K562 (cell line): ENCODE measurements around the gene ZEB2. TPM values are rescaled to one million over a fixed set of nuclear protein-coding genes. Genes with fewer than 3 reads are reported as not detected.

ENCODE experiments used
- ERF ChIP-seq: fragments of 450-650 bp; formaldehyde crosslinking; IDR thresholded peaks from 2 replicates; pipeline ENCODE4 v1.4.0; 2020; ENCODE audit warnings: mild to moderate bottlenecking, mixed read lengths
- FIP1L1 ChIP-seq: fragments of 200-400 bp; formaldehyde crosslinking; IDR thresholded peaks from 2 replicates; pipeline ENCODE4 v1.6.1; 2018; ENCODE audit warnings: mild to moderate bottlenecking, low read depth, low read length; ENCODE audit not compliant: poor library complexity, severe bottlenecking
- GATA2 ChIP-seq: sonication (generic); formaldehyde crosslinking; IDR thresholded peaks from 2 replicates; pipeline ENCODE4 v1.4.0; 2020; ENCODE audit warnings: mild to moderate bottlenecking, missing genetic modification reagents
- MAFK ChIP-seq: IDR thresholded peaks from 2 replicates; pipeline ENCODE4 v1.6.1; 2011; ENCODE audit warnings: low read length, improper control_type of control experiment
- MIER1 ChIP-seq: fragments of 450-650 bp; IDR thresholded peaks from 2 replicates; pipeline ENCODE4 v1.6.1; 2016; ENCODE audit warnings: antibody characterized with exemption, mild to moderate bottlenecking, low read depth
- MLLT1 ChIP-seq, 2 experiments: fragments of 450-650 bp; IDR thresholded peaks; 2 replicates each; pipeline ENCODE4 v1.6.1; 2016
- MTA1 ChIP-seq: fragments of 450-650 bp; IDR thresholded peaks from 2 replicates; pipeline ENCODE4 v1.6.1; 2017; ENCODE audit warnings: borderline replicate concordance
- POLR2AphosphoS5 ChIP-seq: IDR thresholded peaks from 2 replicates; pipeline ENCODE4 v1.6.1; 2011; ENCODE audit warnings: mild to moderate bottlenecking, low read depth, low read length, moderate library complexity; ENCODE audit not compliant: control insufficient read depth, insufficient read depth
- POLR2B ChIP-seq: fragments of 450-650 bp; IDR thresholded peaks from 2 replicates; pipeline ENCODE4 v1.6.1; 2018; ENCODE audit warnings: low read depth; ENCODE audit not compliant: partially characterized antibody
- RBM22 ChIP-seq: fragments of 200-400 bp; formaldehyde crosslinking; IDR thresholded peaks from 2 replicates; pipeline ENCODE4 v1.6.1; 2018; ENCODE audit warnings: low read length, low read depth; ENCODE audit not compliant: poor library complexity, severe bottlenecking
- SLC30A9 ChIP-seq: fragments of 250-450 bp; sonication (Bioruptor Pico); IDR thresholded peaks from 2 replicates; pipeline ENCODE4 v1.8.0; 2022; ENCODE audit warnings: mild to moderate bottlenecking, moderate library complexity
- THRB ChIP-seq: fragments of 450-650 bp; formaldehyde crosslinking; conservative IDR thresholded peaks from 2 replicates; pipeline ENCODE4 v1.4.0; 2022; ENCODE audit warnings: mild to moderate bottlenecking, missing genetic modification characterization
- WHSC1 ChIP-seq: IDR thresholded peaks from one replicate; pipeline ENCODE4 v1.6.1; 2012; ENCODE audit warnings: low read length, control low read depth, inconsistent platforms
- ZBTB8A ChIP-seq: fragments of 450-650 bp; IDR thresholded peaks from 2 replicates; pipeline ENCODE4 v1.6.1; 2018; ENCODE audit warnings: mild to moderate bottlenecking, moderate library complexity; ENCODE audit not compliant: partially characterized antibody
- ZKSCAN8 ChIP-seq: fragments of 200-800 bp; sonication (Bioruptor generic); IDR thresholded peaks from 2 replicates; pipeline ENCODE4 v1.6.1; 2016; ENCODE audit warnings: missing genetic modification characterization, missing compliant biosample characterization
- ZMIZ1 ChIP-seq, 2 experiments: fragments of 150-350 bp in 1 of 2; IDR thresholded peaks; 2 replicates each; pipeline ENCODE4 v1.6.1; 2012 to 2016; ENCODE audit warnings: low read depth in 2 of 2, low read length in 2 of 2, mild to moderate bottlenecking in 1 of 2, moderate library complexity in 1 of 2
- ZNF232 ChIP-seq: sonication (generic); formaldehyde crosslinking; IDR thresholded peaks from 2 replicates; pipeline ENCODE4 v1.8.0; 2022; ENCODE audit warnings: mild to moderate bottlenecking, missing genetic modification reagents
- ZNF431 ChIP-seq: sonication (generic); formaldehyde crosslinking; IDR thresholded peaks from 2 replicates; pipeline ENCODE4 v1.8.0; 2022; ENCODE audit warnings: mild to moderate bottlenecking, missing genetic modification reagents
- ZNF583 ChIP-seq: fragments of 250-450 bp; sonication (Bioruptor Pico); IDR thresholded peaks from 2 replicates; pipeline ENCODE4 v1.4.0; 2020
- ZNF655 ChIP-seq: fragments of 250-450 bp; sonication (Bioruptor Pico); IDR thresholded peaks from 2 replicates; pipeline ENCODE4 v1.5.0; 2021
- polyA plus RNA-seq, 8 experiments: library from polyadenylated mRNA; depleted of rRNA in 4 of 8; stranded (reverse) in 5 of 8; unstranded in 3 of 8; fragments of >200 nt; fragmentation: Nextera tagmentation in 2 of 8; fragmentation: Illumina TruSeq in 1 of 8; extraction: Ambion mirVana in 2 of 8; extraction: Trizol in 1 of 8; gene quantifications; 2 replicates each; pipeline versions ENCODE4 v1.2.1 to v1.2.3, GENCODE V29; 2011 to 2014; ENCODE audit warnings: inconsistent platforms in 1 of 8, missing spikeins in 1 of 8
- total RNA-seq, 7 experiments: library from RNA; depleted of rRNA in 6 of 7; stranded (reverse); fragments of >200 nt in 6 of 7; fragmentation: Illumina TruSeq in 2 of 7; extraction: Trizol in 2 of 7; gene quantifications; 2 replicates each; pipeline versions ENCODE4 v1.2.1 to v1.2.3, GENCODE V29; 2011 to 2021; ENCODE audit warnings: low replicate concordance in 1 of 7

Gene ZEB2
- total and polyA plus RNA-seq, 9 of the 15 experiments (the other 6 are each of a cell fraction or from before 2014, with no cell fraction given): 15.1 to 113 (median 72.3) TPM

- TF ChIP-seq MLLT1 (IDR thresholded peaks at IDR 0.05): peak; percentile 25 to 36; a peak in 2 of 4 replicates
- no peak for TF ChIP-seq THRB (CRISPR knock-in tag)
- peak; percentile 14 for TF ChIP-seq POLR2AphosphoS5
- no peak for TF ChIP-seq ZNF232 (CRISPR knock-in tag)
- no peak for TF ChIP-seq ZMIZ1 (IDR thresholded peaks at IDR 0.05; ENCODE audit: low read depth in 2 of 2, low read length in 2 of 2)
- no peak for TF ChIP-seq MTA1
- no peak for TF ChIP-seq ZNF431 (CRISPR knock-in tag)
- TF ChIP-seq ZBTB8A: no peak
- no peak for TF ChIP-seq ZNF655 (CRISPR knock-in tag)
- TF ChIP-seq SLC30A9 (CRISPR knock-in tag): no peak
- TF ChIP-seq ERF: peak; percentile 48; the same call in 1 of the 2 replicates
- TF ChIP-seq WHSC1: no peak
- peak; percentile 23 for TF ChIP-seq POLR2B
- no peak for TF ChIP-seq RBM22
- no peak for TF ChIP-seq FIP1L1
- TF ChIP-seq MIER1: no peak
- TF ChIP-seq ZKSCAN8 (CRISPR knock-in tag): no peak
- TF ChIP-seq ZNF583 (CRISPR knock-in tag): no peak
- no peak for TF ChIP-seq MAFK
- TF ChIP-seq GATA2: no peak
These were observed 9.5 kb downstream of the ZEB2 start (continued) for GRCh38 chr2:144510294-144510991.
